ENCODE results near the gene TBC1D22A.

The TBC1D22A gene

DNA sequence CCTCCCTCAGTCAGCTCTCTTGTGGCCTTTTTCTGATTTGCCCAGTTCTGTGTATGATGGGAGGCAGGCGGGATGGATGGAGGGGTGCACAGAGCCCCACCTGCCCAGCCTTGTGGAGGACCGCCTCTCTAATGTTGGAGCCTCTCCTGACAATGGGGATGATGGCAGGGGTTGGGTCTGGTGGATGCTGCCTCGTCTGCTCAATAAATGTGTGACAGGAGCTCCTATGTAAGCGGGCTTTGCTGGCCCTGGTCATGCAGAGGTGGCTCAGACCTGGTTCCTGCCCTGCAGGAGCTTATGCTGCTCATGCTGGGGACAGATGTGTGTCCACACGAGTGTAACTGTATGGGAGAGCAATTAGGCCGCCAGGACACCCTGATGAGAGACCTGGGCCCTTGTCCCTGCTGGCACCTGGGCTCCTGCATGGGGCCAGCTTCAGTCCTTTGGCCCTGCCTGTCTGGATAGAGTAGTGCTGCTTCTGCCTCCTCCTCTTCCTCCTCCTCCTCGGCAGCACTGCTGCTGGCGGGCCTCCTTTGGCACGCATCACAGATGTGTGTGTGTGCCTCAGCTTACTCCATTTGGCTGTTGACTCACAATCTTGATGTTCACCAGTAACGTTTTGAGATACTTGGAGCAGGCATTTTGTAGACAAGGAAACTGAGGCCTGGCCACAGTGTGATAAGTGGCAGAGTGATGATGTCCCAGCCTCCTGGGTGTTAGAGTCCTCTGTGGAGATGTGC is 131.0 kb downstream of the TBC1D22A start:
- H3K4me3 ChIP-seq (ENCODE audit: low read depth, low read length) = no peak overlapping the region
- TF ChIP-seq, protein P1, sequence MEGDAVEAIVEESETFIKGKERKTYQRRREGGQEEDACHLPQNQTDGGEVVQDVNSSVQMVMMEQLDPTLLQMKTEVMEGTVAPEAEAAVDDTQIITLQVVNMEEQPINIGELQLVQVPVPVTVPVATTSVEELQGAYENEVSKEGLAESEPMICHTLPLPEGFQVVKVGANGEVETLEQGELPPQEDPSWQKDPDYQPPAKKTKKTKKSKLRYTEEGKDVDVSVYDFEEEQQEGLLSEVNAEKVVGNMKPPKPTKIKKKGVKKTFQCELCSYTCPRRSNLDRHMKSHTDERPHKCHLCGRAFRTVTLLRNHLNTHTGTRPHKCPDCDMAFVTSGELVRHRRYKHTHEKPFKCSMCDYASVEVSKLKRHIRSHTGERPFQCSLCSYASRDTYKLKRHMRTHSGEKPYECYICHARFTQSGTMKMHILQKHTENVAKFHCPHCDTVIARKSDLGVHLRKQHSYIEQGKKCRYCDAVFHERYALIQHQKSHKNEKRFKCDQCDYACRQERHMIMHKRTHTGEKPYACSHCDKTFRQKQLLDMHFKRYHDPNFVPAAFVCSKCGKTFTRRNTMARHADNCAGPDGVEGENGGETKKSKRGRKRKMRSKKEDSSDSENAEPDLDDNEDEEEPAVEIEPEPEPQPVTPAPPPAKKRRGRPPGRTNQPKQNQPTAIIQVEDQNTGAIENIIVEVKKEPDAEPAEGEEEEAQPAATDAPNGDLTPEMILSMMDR (IDR thresholded peaks at IDR 0.05; ENCODE audit: low read depth, low read length) = no peak

DNA sequence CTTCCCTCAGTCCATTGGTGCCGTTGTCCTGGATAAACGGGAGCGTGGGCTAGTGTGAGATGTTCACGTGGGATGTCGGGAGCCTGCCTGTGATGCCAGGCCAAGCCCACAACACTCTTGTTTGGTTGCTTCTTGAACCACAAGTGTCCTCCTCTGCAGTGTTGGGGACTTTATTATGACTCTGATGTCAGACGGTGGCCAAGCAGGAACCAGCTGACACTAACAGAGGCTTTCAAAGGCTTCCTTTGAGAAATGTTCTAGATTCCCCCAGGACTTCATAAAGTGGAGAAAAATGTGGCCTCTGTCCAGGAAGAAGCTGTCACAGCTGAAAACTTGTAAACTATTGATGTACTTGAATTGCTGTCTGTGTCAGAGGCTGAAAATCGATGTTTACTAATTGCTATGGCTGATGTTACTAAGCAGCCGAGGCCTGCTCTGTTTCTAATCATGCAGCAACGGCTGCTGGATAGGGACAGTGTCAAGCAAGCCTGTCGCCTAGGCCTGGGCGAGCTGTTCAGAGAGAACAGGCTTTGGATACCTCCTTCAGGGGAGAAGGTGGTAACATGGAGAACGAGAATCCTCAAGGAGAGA is 131.7 kb downstream of the TBC1D22A start:
- no peak overlapping the region for H3K4me3 ChIP-seq (ENCODE audit: low read depth, low read length)
- TF ChIP-seq, protein P1 (IDR thresholded peaks at IDR 0.05; ENCODE audit: low read depth, low read length) = no peak

DNA sequence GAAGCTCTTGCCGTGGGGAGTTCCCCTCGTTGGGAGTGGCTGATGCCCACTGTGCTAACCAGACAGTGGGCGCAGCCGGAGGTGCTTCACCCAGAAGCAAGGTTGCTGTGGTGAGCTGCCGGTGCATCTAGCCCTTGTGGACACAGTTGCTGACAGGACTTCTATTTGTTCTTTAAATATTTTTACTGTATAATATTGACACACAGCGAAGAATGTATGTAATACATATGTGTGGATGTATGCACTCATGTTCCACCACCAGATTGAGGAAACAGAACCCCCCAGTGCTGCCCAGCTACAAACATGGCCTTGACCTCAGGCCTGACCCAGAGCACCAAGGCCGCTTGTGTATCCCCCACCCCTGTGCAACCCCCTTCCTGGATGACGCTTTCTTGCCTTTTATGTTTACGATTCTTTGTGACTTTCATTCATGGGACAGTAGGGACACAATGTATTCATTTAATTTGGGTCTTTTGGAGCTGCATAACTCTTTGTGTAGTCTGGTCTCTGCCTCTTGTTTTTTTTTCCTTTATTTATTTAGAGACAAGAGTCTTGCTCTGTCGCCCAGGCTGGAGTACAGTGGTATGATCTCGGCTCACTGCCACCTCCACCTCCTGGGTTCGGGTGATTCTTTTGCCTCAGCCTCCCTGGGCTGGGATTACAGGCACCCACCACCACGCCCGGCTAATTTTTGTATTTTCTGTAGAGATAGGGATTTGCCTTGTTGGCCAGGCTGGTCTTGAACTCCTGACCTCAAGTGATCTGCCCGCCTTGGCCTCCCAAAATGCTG is 132.6 kb downstream of the TBC1D22A start:
- TF ChIP-seq, protein P1 (IDR thresholded peaks at IDR 0.05; ENCODE audit: low read depth, low read length) = no peak
- no peak overlapping the region for H3K4me3 ChIP-seq (ENCODE audit: low read depth, low read length)

DNA sequence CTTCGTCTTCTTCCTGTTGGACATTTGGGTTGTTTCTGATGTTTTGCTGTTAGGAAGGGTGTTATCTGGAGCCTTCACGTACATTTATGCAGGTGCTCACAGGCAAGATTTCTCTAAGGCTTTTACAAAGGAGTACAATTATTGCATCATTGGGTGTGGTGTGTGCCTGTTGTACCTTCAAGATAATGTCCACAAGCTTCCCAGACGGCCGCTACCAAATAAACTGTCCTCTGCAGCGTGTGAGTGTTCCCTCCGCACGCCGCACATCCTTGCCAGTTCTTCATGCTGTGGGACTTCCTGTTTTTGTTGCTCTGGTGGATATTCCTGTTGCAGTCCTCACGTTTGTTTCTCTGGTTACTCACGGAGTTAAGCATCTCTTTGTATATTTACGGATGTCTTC is 133.3 kb downstream of the TBC1D22A start:
- H3K4me3 ChIP-seq (ENCODE audit: low read depth, low read length) = no peak overlapping the region
- TF ChIP-seq, protein P1 (IDR thresholded peaks at IDR 0.05; ENCODE audit: low read depth, low read length) = no peak

DNA sequence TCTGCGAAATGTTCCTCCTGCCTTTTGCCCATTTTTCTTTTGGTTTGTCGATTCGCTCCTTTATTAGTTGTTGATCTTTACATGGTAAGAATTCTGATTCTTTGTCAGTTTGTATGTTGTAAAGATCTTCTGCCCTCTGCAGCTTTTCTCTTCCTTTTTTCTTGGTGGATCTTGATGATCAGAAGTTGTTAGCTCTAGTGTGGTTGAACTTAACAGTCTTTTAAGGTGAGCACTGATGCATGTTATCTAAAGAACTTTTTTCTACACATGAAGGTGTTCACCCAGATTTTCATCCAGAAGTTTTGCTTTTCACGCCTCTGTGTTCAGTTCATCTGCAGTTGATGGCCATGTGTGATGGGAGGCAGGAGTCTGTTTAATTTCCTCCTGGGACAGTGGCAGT is 133.7 kb downstream of the TBC1D22A start:
- TF ChIP-seq, protein P1 (IDR thresholded peaks at IDR 0.05; ENCODE audit: low read depth, low read length) = no peak

DNA sequence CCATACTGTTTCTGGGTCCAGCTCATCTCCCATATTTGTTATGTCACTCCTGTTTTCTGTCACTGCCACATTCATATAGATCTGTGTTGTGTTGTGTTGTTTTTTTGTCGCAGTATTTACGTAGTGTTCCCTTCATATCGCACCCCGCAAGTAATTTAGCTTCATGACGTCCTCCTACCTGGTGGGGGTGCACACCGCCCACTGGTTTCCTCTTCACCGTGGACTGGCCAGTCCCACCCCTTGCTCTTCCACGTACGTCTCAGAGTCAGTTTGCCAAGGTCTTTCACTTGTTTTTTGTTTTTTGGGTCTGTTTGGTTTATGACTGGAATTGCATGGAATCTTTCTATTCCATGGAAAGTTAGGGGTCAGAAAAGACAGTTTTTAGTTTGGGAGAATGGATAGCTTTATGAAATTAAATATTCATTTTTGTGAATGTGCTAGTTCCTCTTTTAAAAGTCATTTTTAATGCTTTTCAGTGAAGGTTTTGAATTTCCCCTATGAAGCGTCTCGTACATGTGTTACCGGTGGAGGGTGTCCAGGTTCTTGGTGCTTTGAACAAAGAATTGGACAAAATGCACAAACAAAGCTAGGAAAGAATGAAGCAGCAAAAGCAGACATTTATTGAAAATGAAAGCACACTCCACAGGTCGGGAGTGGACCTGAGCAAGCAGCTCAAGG is 134.3 kb downstream of the TBC1D22A start:
- H3K4me3 ChIP-seq (ENCODE audit: low read depth, low read length) = no peak overlapping the region
- TF ChIP-seq, protein P1 (IDR thresholded peaks at IDR 0.05; ENCODE audit: low read depth, low read length) = no peak

More for the DNA sequence above, 133.7 kb downstream of the TBC1D22A start:
- H3K4me3 ChIP-seq (ENCODE audit: low read depth, low read length) = no peak overlapping the region

All from WI38 (cell line).